ENCODE measurements around the gene NSFL1C. TPM values are rescaled to one million over a fixed set of nuclear protein-coding genes. Genes with fewer than 3 reads are reported as not detected.

NSFL1C gene
- total and polyA plus RNA-seq, 9 of the 15 experiments (the other 6 are each of a cell fraction or from before 2014, with no cell fraction given): 20.8 to 119 (median 47.0) TPM

GRCh38 chr20:1392693-1393506, 73.7 kb downstream of the NSFL1C start, which contains the start of gene FKBP1A (continued):
- TF ChIP-seq, protein P1, sequence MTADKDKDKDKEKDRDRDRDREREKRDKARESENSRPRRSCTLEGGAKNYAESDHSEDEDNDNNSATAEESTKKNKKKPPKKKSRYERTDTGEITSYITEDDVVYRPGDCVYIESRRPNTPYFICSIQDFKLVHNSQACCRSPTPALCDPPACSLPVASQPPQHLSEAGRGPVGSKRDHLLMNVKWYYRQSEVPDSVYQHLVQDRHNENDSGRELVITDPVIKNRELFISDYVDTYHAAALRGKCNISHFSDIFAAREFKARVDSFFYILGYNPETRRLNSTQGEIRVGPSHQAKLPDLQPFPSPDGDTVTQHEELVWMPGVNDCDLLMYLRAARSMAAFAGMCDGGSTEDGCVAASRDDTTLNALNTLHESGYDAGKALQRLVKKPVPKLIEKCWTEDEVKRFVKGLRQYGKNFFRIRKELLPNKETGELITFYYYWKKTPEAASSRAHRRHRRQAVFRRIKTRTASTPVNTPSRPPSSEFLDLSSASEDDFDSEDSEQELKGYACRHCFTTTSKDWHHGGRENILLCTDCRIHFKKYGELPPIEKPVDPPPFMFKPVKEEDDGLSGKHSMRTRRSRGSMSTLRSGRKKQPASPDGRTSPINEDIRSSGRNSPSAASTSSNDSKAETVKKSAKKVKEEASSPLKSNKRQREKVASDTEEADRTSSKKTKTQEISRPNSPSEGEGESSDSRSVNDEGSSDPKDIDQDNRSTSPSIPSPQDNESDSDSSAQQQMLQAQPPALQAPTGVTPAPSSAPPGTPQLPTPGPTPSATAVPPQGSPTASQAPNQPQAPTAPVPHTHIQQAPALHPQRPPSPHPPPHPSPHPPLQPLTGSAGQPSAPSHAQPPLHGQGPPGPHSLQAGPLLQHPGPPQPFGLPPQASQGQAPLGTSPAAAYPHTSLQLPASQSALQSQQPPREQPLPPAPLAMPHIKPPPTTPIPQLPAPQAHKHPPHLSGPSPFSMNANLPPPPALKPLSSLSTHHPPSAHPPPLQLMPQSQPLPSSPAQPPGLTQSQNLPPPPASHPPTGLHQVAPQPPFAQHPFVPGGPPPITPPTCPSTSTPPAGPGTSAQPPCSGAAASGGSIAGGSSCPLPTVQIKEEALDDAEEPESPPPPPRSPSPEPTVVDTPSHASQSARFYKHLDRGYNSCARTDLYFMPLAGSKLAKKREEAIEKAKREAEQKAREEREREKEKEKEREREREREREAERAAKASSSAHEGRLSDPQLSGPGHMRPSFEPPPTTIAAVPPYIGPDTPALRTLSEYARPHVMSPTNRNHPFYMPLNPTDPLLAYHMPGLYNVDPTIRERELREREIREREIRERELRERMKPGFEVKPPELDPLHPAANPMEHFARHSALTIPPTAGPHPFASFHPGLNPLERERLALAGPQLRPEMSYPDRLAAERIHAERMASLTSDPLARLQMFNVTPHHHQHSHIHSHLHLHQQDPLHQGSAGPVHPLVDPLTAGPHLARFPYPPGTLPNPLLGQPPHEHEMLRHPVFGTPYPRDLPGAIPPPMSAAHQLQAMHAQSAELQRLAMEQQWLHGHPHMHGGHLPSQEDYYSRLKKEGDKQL (CRISPR knock-in tag; IDR thresholded peaks at IDR 0.05; ENCODE audit: borderline replicate concordance): no peak
- no peak for TF ChIP-seq ZNF24 (IDR thresholded peaks at IDR 0.05)
- peak; percentile 60 for TF ChIP-seq KDM5B (IDR thresholded peaks at IDR 0.05; ENCODE audit: insufficient replicate concordance, low read depth, low read length)
- TF ChIP-seq ZNF3 (CRISPR knock-in tag; IDR thresholded peaks at IDR 0.05): no peak
- no peak for TF ChIP-seq NFATC3 (IDR thresholded peaks at IDR 0.05)
- TF ChIP-seq MYC (IDR thresholded peaks at IDR 0.05; ENCODE audit: low read depth, low read length): peak; percentile 57
- no peak for TF ChIP-seq MYC (CRISPR knock-in tag; IDR thresholded peaks at IDR 0.05; ENCODE audit: borderline replicate concordance, low read depth)
- TF ChIP-seq PHB (CRISPR knock-in tag; IDR thresholded peaks at IDR 0.05): no peak
- TF ChIP-seq SMARCE1 (IDR thresholded peaks at IDR 0.05): no peak
- TF ChIP-seq SREBF1 (IDR thresholded peaks at IDR 0.05; ENCODE audit: borderline replicate concordance, low read depth, low read length): no peak
- no peak for TF ChIP-seq E2F3 (CRISPR knock-in tag; IDR thresholded peaks at IDR 0.05)
- TF ChIP-seq GATAD2B (IDR thresholded peaks at IDR 0.05; ENCODE audit: borderline replicate concordance): no peak
- no peak for TF ChIP-seq MEF2A (IDR thresholded peaks at IDR 0.05; ENCODE audit: control insufficient read depth, low read depth, low read length)
- TF ChIP-seq, protein P2, sequence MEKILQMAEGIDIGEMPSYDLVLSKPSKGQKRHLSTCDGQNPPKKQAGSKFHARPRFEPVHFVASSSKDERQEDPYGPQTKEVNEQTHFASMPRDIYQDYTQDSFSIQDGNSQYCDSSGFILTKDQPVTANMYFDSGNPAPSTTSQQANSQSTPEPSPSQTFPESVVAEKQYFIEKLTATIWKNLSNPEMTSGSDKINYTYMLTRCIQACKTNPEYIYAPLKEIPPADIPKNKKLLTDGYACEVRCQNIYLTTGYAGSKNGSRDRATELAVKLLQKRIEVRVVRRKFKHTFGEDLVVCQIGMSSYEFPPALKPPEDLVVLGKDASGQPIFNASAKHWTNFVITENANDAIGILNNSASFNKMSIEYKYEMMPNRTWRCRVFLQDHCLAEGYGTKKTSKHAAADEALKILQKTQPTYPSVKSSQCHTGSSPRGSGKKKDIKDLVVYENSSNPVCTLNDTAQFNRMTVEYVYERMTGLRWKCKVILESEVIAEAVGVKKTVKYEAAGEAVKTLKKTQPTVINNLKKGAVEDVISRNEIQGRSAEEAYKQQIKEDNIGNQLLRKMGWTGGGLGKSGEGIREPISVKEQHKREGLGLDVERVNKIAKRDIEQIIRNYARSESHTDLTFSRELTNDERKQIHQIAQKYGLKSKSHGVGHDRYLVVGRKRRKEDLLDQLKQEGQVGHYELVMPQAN (IDR thresholded peaks at IDR 0.05; ENCODE audit: borderline replicate concordance): peak; percentile 93
- TF ChIP-seq MCM2 (IDR thresholded peaks at IDR 0.05; ENCODE audit: low read depth): no peak
- TF ChIP-seq ZNF780A (CRISPR knock-in tag; IDR thresholded peaks at IDR 0.05): no peak
- TF ChIP-seq ZNF639 (CRISPR knock-in tag; conservative IDR thresholded peaks at IDR 0.05 in 1 of 2, IDR thresholded peaks at IDR 0.05 in 1 of 2): peak in 1 of 2 experiments; percentile 27; a peak in 1 of 4 replicates
